GM19372 (cell line): Measurements from ENCODE around the gene SKA1.
"Not testable (repeated sequence)": the region's sequence is repeated elsewhere in the genome, so short reads cannot be mapped to it uniquely, and the experiment has no call there.

ENCODE experiments used
- ATAC-seq: cut with Tn5 transposase; IDR thresholded peaks from one replicate; pipeline ENCODE4 v1.9.1; 2021; ENCODE audit warnings: mild to moderate bottlenecking, low read depth, moderate library complexity; ENCODE audit not compliant: unreplicated experiment

The SKA1 gene

GRCh38 chr18:50393802-50394201, 19.0 kb downstream of the SKA1 start:
- ATAC-seq, result no peak

GRCh38 chr18:50395093-50395492, 20.2 kb downstream of the SKA1 start:
- no peak for ATAC-seq

GRCh38 chr18:50396005-50396660, 21.3 kb downstream of the SKA1 start:
- no peak for ATAC-seq

GRCh38 chr18:50397023-50397422, 22.2 kb downstream of the SKA1 start:
- ATAC-seq, result no peak

- ATAC-seq, result no peak
Observed at GRCh38 chr18:50398099-50398498, 23.3 kb downstream of the SKA1 start.

GRCh38 chr18:50398947-50399346, 24.1 kb downstream of the SKA1 start:
- no peak for ATAC-seq

- ATAC-seq, result no peak
Observed at GRCh38 chr18:50399582-50399981, 24.7 kb downstream of the SKA1 start.

- not testable (repeated sequence) for ATAC-seq
Observed at GRCh38 chr18:50400438-50400837, 25.6 kb downstream of the SKA1 start.

- no peak for ATAC-seq
Observed at GRCh38 chr18:50401295-50401694, 26.4 kb downstream of the SKA1 start.

- ATAC-seq, result no peak
Observed at GRCh38 chr18:50401888-50402287, 27.0 kb downstream of the SKA1 start.

GRCh38 chr18:50404752-50405581, 30.1 kb downstream of the SKA1 start:
- not testable (repeated sequence) for ATAC-seq

- no peak for ATAC-seq
Observed at GRCh38 chr18:50405582-50406271, 30.9 kb downstream of the SKA1 start.

GRCh38 chr18:50409236-50409635, 34.4 kb downstream of the SKA1 start:
- no peak for ATAC-seq

- ATAC-seq, result no peak
Observed at GRCh38 chr18:50410008-50410407, 35.2 kb downstream of the SKA1 start.

GRCh38 chr18:50410894-50411293, 36.0 kb downstream of the SKA1 start:
- ATAC-seq, result no peak

GRCh38 chr18:50416832-50417231, 42.0 kb downstream of the SKA1 start:
- ATAC-seq, result not testable (repeated sequence)

- not testable (repeated sequence) for ATAC-seq
Observed at GRCh38 chr18:50417705-50418104, 42.9 kb downstream of the SKA1 start.

GRCh38 chr18:50418650-50419049, 43.8 kb downstream of the SKA1 start:
- no peak for ATAC-seq

- ATAC-seq, result no peak
Observed at GRCh38 chr18:50422286-50422898, 47.5 kb downstream of the SKA1 start.

GRCh38 chr18:50424877-50425690, 50.2 kb downstream of the SKA1 start:
- no peak for ATAC-seq
